H9 (cell line): ENCODE data around the gene DIS3L2. TPM values are rescaled to one million over a fixed set of nuclear protein-coding genes. Genes with fewer than 3 reads are reported as not detected.

ENCODE experiments used
- DNase-seq: peaks from one replicate; pipeline ENCODE4 v3.0.0-alpha.2; 2017
- H2AFZ ChIP-seq: one replicate; pipeline ENCODE4 v1.6.1; 2013; ENCODE audit warnings: mild to moderate bottlenecking, low read length, control low read depth, moderate library complexity
- H2AK5ac ChIP-seq: 2 replicates; pipeline ENCODE4 v1.6.1; 2013; ENCODE audit warnings: low read length, control low read depth, mixed read lengths; ENCODE audit not compliant: insufficient read length
- H2BK120ac ChIP-seq: one replicate; pipeline ENCODE4 v1.6.1; 2013; ENCODE audit warnings: low read depth, mild to moderate bottlenecking, low read length, control low read depth, inconsistent platforms; ENCODE audit not compliant: poor library complexity, severe bottlenecking
- H2BK12ac ChIP-seq: 2 replicates; pipeline ENCODE4 v1.6.1; 2013; ENCODE audit warnings: low read length, control low read depth, mixed read lengths, low read depth; ENCODE audit not compliant: insufficient read length
- H2BK15ac ChIP-seq: 2 replicates; pipeline ENCODE4 v1.6.1; 2013; ENCODE audit warnings: low read depth, low read length, control low read depth
- H2BK20ac ChIP-seq: one replicate; pipeline ENCODE4 v1.6.1; 2013; ENCODE audit warnings: low read depth, mild to moderate bottlenecking, low read length, control low read depth, inconsistent platforms; ENCODE audit not compliant: poor library complexity, severe bottlenecking
- H2BK5ac ChIP-seq: 2 replicates; pipeline ENCODE4 v1.6.1; 2013; ENCODE audit warnings: low read length, control low read depth, mixed read lengths; ENCODE audit not compliant: insufficient read length
- H3K14ac ChIP-seq: 2 replicates; pipeline ENCODE4 v1.6.1; 2013; ENCODE audit warnings: low read length, control low read depth; ENCODE audit not compliant: insufficient read depth
- H3K18ac ChIP-seq: 2 replicates; pipeline ENCODE4 v1.6.1; 2013; ENCODE audit warnings: low read depth, mild to moderate bottlenecking, mixed read lengths, low read length, control low read depth; ENCODE audit not compliant: insufficient read length
- H3K23ac ChIP-seq: 2 replicates; pipeline ENCODE4 v1.6.1; 2013; ENCODE audit warnings: low read length, control low read depth, mixed read lengths, low read depth; ENCODE audit not compliant: insufficient read length
- H3K23me2 ChIP-seq: 2 replicates; pipeline ENCODE4 v1.6.1; 2013; ENCODE audit warnings: low read depth, mild to moderate bottlenecking, mixed read lengths, low read length, control low read depth; ENCODE audit not compliant: insufficient read length, poor library complexity, severe bottlenecking
- H3K27ac ChIP-seq: 2 replicates; pipeline ENCODE4 v1.5.1; 2013; ENCODE audit warnings: low read length, control low read depth, mixed read lengths, low read depth; ENCODE audit not compliant: insufficient read length
- H3K27me3 ChIP-seq: 2 replicates; pipeline ENCODE4 v1.6.1; 2013; ENCODE audit warnings: low read length, control low read depth, inconsistent platforms; ENCODE audit not compliant: insufficient read depth
- H3K4ac ChIP-seq: 2 replicates; pipeline ENCODE4 v1.6.1; 2013; ENCODE audit warnings: low read depth, mild to moderate bottlenecking, control low read depth, inconsistent platforms, low read length, moderate library complexity
- H3K4me1 ChIP-seq: 2 replicates; pipeline ENCODE4 v1.6.1; 2013; ENCODE audit warnings: low read length, control low read depth, inconsistent platforms; ENCODE audit not compliant: insufficient read depth
- H3K4me2 ChIP-seq: 2 replicates; pipeline ENCODE4 v1.6.1; 2013; ENCODE audit warnings: low read length, control low read depth, mixed read lengths; ENCODE audit not compliant: insufficient read length, insufficient read depth
- H3K56ac ChIP-seq: 2 replicates; pipeline ENCODE4 v1.6.1; 2013; ENCODE audit warnings: low read depth, mild to moderate bottlenecking, mixed read lengths, low read length, control low read depth; ENCODE audit not compliant: insufficient read length
- H3K79me1 ChIP-seq: 2 replicates; pipeline ENCODE4 v1.6.1; 2013; ENCODE audit warnings: low read depth, mild to moderate bottlenecking, moderate library complexity, low read length, control low read depth, inconsistent platforms; ENCODE audit not compliant: insufficient read depth, poor library complexity, severe bottlenecking
- H3K79me2 ChIP-seq: 2 replicates; pipeline ENCODE4 v1.6.1; 2013; ENCODE audit warnings: low read length, control low read depth, inconsistent platforms; ENCODE audit not compliant: insufficient read depth
- H3K9ac ChIP-seq: 2 replicates; pipeline ENCODE4 v1.6.1; 2013; ENCODE audit warnings: low read length, control low read depth, mixed read lengths; ENCODE audit not compliant: insufficient read length; ENCODE audit errors: extremely low read depth
- H3K9me3 ChIP-seq: one replicate; pipeline ENCODE4 v1.6.1; 2013; ENCODE audit warnings: low read depth, low read length, inconsistent platforms; ENCODE audit not compliant: control insufficient read depth
- H3T11ph ChIP-seq: one replicate; pipeline ENCODE4 v1.6.1; 2013; ENCODE audit warnings: mild to moderate bottlenecking, low read length, control low read depth, inconsistent platforms
- H4K20me1 ChIP-seq: one replicate; pipeline ENCODE4 v1.6.1; 2013; ENCODE audit not compliant: control insufficient read depth, insufficient read length, insufficient read depth
- H4K5ac ChIP-seq: 2 replicates; pipeline ENCODE4 v1.6.1; 2013; ENCODE audit warnings: low read depth, mild to moderate bottlenecking, mixed read lengths, low read length, control low read depth; ENCODE audit not compliant: insufficient read length
- H4K8ac ChIP-seq: replicated peaks from 2 replicates; pipeline ENCODE4 v1.6.1; 2013; ENCODE audit warnings: low read length, control low read depth, mixed read lengths, low read depth; ENCODE audit not compliant: insufficient read length
- H4K91ac ChIP-seq: 2 replicates; pipeline ENCODE4 v1.6.1; 2013; ENCODE audit warnings: low read depth, mild to moderate bottlenecking, moderate library complexity, mixed read lengths, low read length, control low read depth; ENCODE audit not compliant: insufficient read length
- H3K27ac Mint-ChIP-seq, 3 experiments: 2 replicates in 2 of 3; 3 replicates in 1 of 3; pipeline ENCODE4 v1.8.0; 2020 to 2021; ENCODE audit warnings: mixed read lengths in 3 of 3, mild to moderate bottlenecking in 1 of 3, moderate library complexity in 1 of 3
- H3K27me3 Mint-ChIP-seq: 2 replicates; pipeline ENCODE4 v1.8.0; 2021; ENCODE audit warnings: low read depth, mild to moderate bottlenecking, moderate library complexity, mixed read lengths
- H3K36me3 Mint-ChIP-seq, 3 experiments: 2 replicates in 2 of 3; 3 replicates in 1 of 3; pipeline ENCODE4 v1.8.0; 2020 to 2021; ENCODE audit warnings: low read depth in 3 of 3, mixed read lengths in 3 of 3; ENCODE audit not compliant: insufficient read depth in 1 of 3
- H3K4me1 Mint-ChIP-seq, 2 experiments: 2 replicates each; pipeline ENCODE4 v1.8.0; 2020; ENCODE audit warnings: mixed read lengths in 2 of 2
- H3K4me3 Mint-ChIP-seq, 2 experiments: 2 replicates in 1 of 2; 3 replicates in 1 of 2; pipeline ENCODE4 v1.8.0; 2020 to 2021; ENCODE audit warnings: mild to moderate bottlenecking in 2 of 2, mixed read lengths in 2 of 2, moderate library complexity in 1 of 2
- H3K9me3 Mint-ChIP-seq, 2 experiments: 2 replicates in 1 of 2; 3 replicates in 1 of 2; pipeline ENCODE4 v1.8.0; 2020; ENCODE audit warnings: mild to moderate bottlenecking in 2 of 2, mixed read lengths in 2 of 2, moderate library complexity in 1 of 2
- CTCF ChIP-seq: fragments of 200-600 bp; sonication (generic); conservative IDR thresholded peaks from 3 replicates; pipeline ENCODE4 v1.8.0; 2021; ENCODE audit warnings: antibody characterized with exemption, mild to moderate bottlenecking
- WGBS: extraction: QIAGEN DNeasy Blood & Tissue Kit; methylation state at CpG from one replicate; pipeline ENCODE4 v1.1.7; 2013; ENCODE audit warnings: missing lambda C conversion rate, low lambda C conversion rate, mixed read lengths; ENCODE audit not compliant: insufficient read length; ENCODE audit errors: extremely low coverage; 5-methylcytosine and 5-hydroxymethylcytosine counted together
- total RNA-seq: library from RNA; stranded (reverse); gene quantifications from 2 replicates; pipeline ENCODE4 v1.2.1, GENCODE V29; 2021

The DIS3L2 gene
- total RNA-seq, 1 experiment from 2014 or later: 28.1 TPM

GRCh38 chr2:232293191-232293590, 331.7 kb downstream of the DIS3L2 start:
- no peak overlapping the region for H2BK12ac ChIP-seq
- H3K27me3 ChIP-seq: no peaks in the 10 kb centered on the region
- TF ChIP-seq CTCF: no peak
- no CpG with 5 or more reads among the region's 6 CpGs for WGBS
- peaks cover 2% of the 10 kb centered on the region; the same call in 1 of the 2 replicates for H3K4me1 ChIP-seq
- no peak overlapping the region for H2AFZ ChIP-seq
- peaks cover 14 to 16% of the 10 kb centered on the region in 2 experiments for H3K4me1 Mint-ChIP-seq
- H3K27ac Mint-ChIP-seq: peak overlapping the region in 1 of 3 experiments; percentile 15; a peak in 3 of 7 replicates
- no peaks in the 10 kb centered on the region for H4K20me1 ChIP-seq
- no peak overlapping the region for H3K27ac ChIP-seq
- no peaks in the 10 kb centered on the region for H3K9me3 Mint-ChIP-seq
- peaks cover 0 to 1% (median 0%) of the 10 kb centered on the region in 3 experiments; a peak in 2 of 7 replicates for H3K36me3 Mint-ChIP-seq
- no peak overlapping the region for H3K14ac ChIP-seq
- no peak overlapping the region for H3T11ph ChIP-seq
- H3K4me3 Mint-ChIP-seq: no peak overlapping the region
- no peaks in the 10 kb centered on the region for H3K79me2 ChIP-seq
- H4K91ac ChIP-seq: no peak overlapping the region
- H3K56ac ChIP-seq: no peak overlapping the region
- H3K23me2 ChIP-seq: no peaks in the 10 kb centered on the region
- H3K23ac ChIP-seq: no peak overlapping the region
- H2BK120ac ChIP-seq: no peak overlapping the region
- no peak for DNase-seq
- H4K8ac ChIP-seq: no peak overlapping the region
- H3K18ac ChIP-seq: no peak overlapping the region
- H3K9ac ChIP-seq: no peak overlapping the region
- H3K4me2 ChIP-seq: no peak overlapping the region
- H2BK5ac ChIP-seq: no peak overlapping the region
- H2AK5ac ChIP-seq: no peak overlapping the region
- H2BK20ac ChIP-seq: no peak overlapping the region
- no peak overlapping the region for H3K4ac ChIP-seq
- no peaks in the 10 kb centered on the region for H3K9me3 ChIP-seq
- no peak overlapping the region for H2BK15ac ChIP-seq
- H3K27me3 Mint-ChIP-seq: peaks cover 2% of the 10 kb centered on the region; the same call in 1 of the 2 replicates
- no peaks in the 10 kb centered on the region for H3K79me1 ChIP-seq
- no peak overlapping the region for H4K5ac ChIP-seq
